ENCODE results near the gene ABCF2.

Gene ABCF2

GRCh38 chr7:151232091-151232916 lies 5.3 kb upstream of the ABCF2 start, which contains the start of gene CHPF2:
CHPF2 (plus strand) TSS chr7:151232483; CDS start chr7:151234012, 1,529 bp downstream.
- Mint-ChIP-seq H3K27ac (peak within 1 kb of the TSS; percentile 98), H3K9me3 (no peaks in the 10 kb centered on the region), H3K4me1 (peaks cover 45% of the 10 kb centered on the region), H3K36me3 (ENCODE audit: low read depth) (no peaks in the 10 kb centered on the region), H3K4me3 (peak within 1 kb of the TSS; percentile 98), H3K27me3 (ENCODE audit: low read depth, poor library complexity) (peaks cover 3% of the 10 kb centered on the region)
- DNase-seq = peak; percentile 89
- TF ChIP-seq CTCF (IDR thresholded peaks at IDR 0.05) = no peak

GRCh38 chr7:151231080-151231479 lies 4.1 kb upstream of the ABCF2 start:
- Mint-ChIP-seq H3K36me3 (ENCODE audit: low read depth) (no peaks in the 10 kb centered on the region), H3K4me3 (peak overlapping the region; percentile 54)

GRCh38 chr7:151229249-151229648 lies 2.2 kb upstream of the ABCF2 start:
- Mint-ChIP-seq H3K36me3 (ENCODE audit: low read depth) (peaks cover 13% of the 10 kb centered on the region), H3K9me3 (no peaks in the 10 kb centered on the region), H3K4me1 (peaks cover 66% of the 10 kb centered on the region), H3K4me3 (no peak overlapping the region), H3K27ac (no peak overlapping the region), H3K27me3 (ENCODE audit: low read depth, poor library complexity) (peaks cover 3% of the 10 kb centered on the region)
- DNase-seq = no peak
- TF ChIP-seq CTCF (IDR thresholded peaks at IDR 0.05) = no peak

More at GRCh38 chr7:151231080-151231479, 4.1 kb upstream of the ABCF2 start:
- peaks cover 3% of the 10 kb centered on the region for H3K27me3 Mint-ChIP-seq (ENCODE audit: low read depth, poor library complexity)
- DNase-seq = no peak
- H3K27ac Mint-ChIP-seq = no peak overlapping the region
- no peaks in the 10 kb centered on the region for H3K9me3 Mint-ChIP-seq
- no peak for TF ChIP-seq CTCF (IDR thresholded peaks at IDR 0.05)
- H3K4me1 Mint-ChIP-seq = peaks cover 57% of the 10 kb centered on the region

GRCh38 chr7:151228024-151228866 lies 1.2 kb upstream of the ABCF2 start:
- no peak for TF ChIP-seq CTCF (IDR thresholded peaks at IDR 0.05)
- H3K36me3 Mint-ChIP-seq (ENCODE audit: low read depth) = peaks cover 18% of the 10 kb centered on the region
- H3K4me1 Mint-ChIP-seq = peaks cover 56% of the 10 kb centered on the region
- H3K27ac Mint-ChIP-seq = peak overlapping the region; percentile 89
- no peaks in the 10 kb centered on the region for H3K9me3 Mint-ChIP-seq
- peak overlapping the region; percentile 95 for H3K4me3 Mint-ChIP-seq
- no peak for DNase-seq
- peaks cover 3% of the 10 kb centered on the region for H3K27me3 Mint-ChIP-seq (ENCODE audit: low read depth, poor library complexity)

DNA sequence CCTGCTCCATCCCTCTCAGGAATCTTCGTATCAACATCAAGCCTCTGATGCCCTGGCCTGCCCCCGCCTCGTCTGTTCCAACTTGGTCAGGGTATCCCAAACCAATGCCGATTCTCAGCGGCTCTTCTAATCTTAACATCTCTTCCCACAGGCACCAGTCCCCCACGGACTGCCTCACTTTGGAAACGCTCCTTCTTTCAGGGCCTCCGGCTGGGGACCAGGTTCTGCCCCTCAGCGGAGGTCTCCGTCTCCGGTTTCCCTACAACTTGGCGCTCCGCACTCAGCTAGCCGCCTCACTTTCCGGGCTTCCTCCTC lies 488 bp downstream of the ABCF2 start:
- H3K9me3 Mint-ChIP-seq = no peaks in the 10 kb centered on the region
- peak overlapping the region; percentile 95 for H3K4me3 Mint-ChIP-seq
- DNase-seq = no peak
- TF ChIP-seq CTCF (IDR thresholded peaks at IDR 0.05) = no peak
- H3K27me3 Mint-ChIP-seq (ENCODE audit: low read depth, poor library complexity) = peaks cover 1% of the 10 kb centered on the region
- H3K4me1 Mint-ChIP-seq = peaks cover 44% of the 10 kb centered on the region
- H3K36me3 Mint-ChIP-seq (ENCODE audit: low read depth) = peaks cover 29% of the 10 kb centered on the region
- H3K27ac Mint-ChIP-seq = peak overlapping the region; percentile 98

Measured in nephron progenitor cell (in vitro differentiated cells).